Fibroblast of mammary gland (primary cell): ENCODE data around the gene CAPN3.

Experiments used
- DNase-seq: peaks from one replicate; pipeline ENCODE4 v3.0.0-alpha.2; 2010; ENCODE audit warnings: low read depth
- H3K4me3 ChIP-seq: 2 replicates; pipeline ENCODE4 v1.5.1; 2011; ENCODE audit warnings: low read depth, mild to moderate bottlenecking, low read length, moderate library complexity; ENCODE audit not compliant: control insufficient read depth
- TF ChIP-seq, protein P1 (sequence below): conservative IDR thresholded peaks from 2 replicates; pipeline ENCODE4 v1.5.1; 2011; ENCODE audit warnings: low read depth, low read length, inconsistent platforms; ENCODE audit not compliant: control insufficient read depth, insufficient read depth

CAPN3 gene

DNA sequence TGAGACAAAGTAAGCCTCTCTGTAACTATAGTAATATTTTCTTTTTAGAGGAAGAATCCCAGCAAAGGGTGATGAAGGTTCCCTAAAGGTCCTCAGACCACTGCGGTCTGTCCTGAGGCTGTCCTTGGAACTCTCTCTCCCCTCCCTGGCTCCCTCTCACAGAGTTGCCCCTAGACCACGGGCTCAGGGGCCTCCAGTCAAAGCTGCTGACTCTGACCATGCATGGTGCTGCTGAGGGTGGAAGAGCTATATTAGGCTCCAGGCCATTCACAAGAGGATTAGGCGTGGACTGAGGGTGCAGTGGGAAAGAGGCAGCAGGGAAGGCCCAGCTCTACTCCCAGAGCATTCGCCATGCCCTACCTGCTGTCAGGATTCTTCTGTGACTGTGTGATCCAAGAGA, 14.6 kb downstream of the CAPN3 start:
- no peak overlapping the region for H3K4me3 ChIP-seq
- DNase-seq: no peak
- TF ChIP-seq, protein P1, sequence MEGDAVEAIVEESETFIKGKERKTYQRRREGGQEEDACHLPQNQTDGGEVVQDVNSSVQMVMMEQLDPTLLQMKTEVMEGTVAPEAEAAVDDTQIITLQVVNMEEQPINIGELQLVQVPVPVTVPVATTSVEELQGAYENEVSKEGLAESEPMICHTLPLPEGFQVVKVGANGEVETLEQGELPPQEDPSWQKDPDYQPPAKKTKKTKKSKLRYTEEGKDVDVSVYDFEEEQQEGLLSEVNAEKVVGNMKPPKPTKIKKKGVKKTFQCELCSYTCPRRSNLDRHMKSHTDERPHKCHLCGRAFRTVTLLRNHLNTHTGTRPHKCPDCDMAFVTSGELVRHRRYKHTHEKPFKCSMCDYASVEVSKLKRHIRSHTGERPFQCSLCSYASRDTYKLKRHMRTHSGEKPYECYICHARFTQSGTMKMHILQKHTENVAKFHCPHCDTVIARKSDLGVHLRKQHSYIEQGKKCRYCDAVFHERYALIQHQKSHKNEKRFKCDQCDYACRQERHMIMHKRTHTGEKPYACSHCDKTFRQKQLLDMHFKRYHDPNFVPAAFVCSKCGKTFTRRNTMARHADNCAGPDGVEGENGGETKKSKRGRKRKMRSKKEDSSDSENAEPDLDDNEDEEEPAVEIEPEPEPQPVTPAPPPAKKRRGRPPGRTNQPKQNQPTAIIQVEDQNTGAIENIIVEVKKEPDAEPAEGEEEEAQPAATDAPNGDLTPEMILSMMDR: no peak

DNA sequence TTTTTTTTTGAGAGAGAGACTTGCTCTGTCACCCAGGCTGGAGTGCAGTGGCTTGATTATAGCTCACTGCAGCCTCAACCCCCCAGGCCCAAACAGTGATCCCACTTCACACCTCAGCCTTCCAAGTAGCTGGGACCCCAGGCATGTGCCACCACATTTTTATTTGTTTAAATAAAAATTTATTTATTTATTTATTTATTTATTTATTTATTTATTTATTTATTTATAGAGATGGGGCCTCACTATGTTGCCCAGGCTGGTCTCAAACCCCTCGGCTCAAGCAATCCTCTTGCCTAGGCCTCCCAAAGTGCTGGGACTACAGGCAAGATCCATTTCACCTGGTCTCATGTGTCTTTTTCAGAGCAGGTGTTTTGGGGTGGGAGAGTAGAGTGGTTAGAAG, 15.5 kb downstream of the CAPN3 start:
- TF ChIP-seq, protein P1: no peak
- no peak for DNase-seq
- H3K4me3 ChIP-seq: no peak overlapping the region

DNA sequence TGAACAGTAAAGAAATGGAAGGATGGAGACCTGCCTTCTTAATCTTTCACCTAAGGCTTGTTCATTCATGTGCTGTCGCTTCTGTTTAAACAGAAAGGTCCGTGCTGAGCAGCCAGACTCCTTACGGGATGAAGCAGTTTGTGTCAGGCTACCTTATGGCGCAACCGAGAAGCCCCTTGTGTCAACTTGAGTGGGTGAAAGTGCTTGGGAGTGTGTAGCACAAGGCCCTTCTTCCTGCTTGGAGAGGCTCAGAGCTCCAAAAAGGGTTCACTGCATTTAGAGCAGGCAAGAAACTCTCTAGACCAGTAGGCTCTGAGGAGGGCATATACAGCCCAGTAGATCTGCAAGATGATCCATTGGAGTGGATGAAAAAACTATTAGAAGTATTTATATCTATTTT, 16.0 kb downstream of the CAPN3 start:
- TF ChIP-seq, protein P1: no peak
- H3K4me3 ChIP-seq: no peak overlapping the region
- DNase-seq: no peak

DNA sequence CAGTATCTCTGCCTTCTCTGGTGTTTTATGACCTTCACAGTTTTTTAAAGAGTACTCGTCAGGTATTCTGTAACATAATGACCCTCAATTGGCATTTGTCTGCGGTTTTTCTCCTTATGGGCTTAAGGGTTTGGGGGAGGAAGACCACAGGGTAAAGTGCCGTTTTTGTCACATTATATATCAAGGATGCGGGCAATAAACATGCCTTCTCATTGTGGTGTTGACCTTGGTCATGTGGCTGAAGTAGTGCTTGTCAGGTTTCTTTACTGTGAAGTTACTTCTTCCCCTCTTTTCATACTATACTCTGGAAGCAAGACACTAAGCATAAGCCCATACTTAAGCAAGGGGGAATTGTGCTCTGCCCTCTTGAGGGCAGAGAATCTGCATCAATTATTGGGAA, 16.6 kb downstream of the CAPN3 start:
- no peak overlapping the region for H3K4me3 ChIP-seq
- no peak for DNase-seq
- TF ChIP-seq, protein P1: no peak

DNA sequence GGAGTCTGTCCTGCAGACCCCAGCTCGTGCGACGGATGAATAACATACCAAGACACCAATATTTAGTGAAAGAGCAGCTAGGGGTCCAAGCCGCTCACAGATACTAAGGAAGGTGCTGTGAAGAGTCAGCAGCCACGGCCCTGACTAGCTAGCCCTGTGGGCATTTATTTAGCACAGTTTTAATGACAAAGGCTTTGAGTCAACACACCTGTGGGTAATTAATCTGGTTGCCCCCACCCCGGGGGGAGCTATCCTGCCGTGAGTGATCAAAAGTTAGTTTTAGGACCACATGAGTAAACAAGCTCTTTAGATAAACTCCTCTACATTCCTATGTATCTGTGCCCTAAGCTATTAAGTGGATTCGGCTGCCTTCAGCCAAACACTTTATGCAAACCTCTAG, 18.7 kb downstream of the CAPN3 start:
- no peak overlapping the region for H3K4me3 ChIP-seq
- TF ChIP-seq, protein P1: no peak
- no peak for DNase-seq

DNA sequence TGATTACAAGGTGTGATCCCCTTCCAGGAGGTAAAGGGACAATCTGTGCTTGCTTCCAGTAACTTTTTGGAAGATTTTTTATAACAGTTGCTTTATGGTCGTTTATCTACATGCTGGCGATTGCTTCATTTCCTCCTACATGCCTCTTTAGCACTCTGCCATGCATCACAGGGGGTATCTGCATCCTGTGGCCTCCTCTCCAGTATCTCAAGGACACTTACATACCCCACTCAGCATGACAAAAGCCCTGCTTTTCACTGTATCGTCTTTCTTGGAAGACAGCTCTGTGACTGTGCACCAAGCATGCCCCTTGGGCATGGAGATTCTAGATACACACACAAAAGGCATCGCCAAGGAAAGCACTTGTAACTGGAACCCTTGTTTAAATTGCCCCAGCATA, 25.3 kb downstream of the CAPN3 start:
- TF ChIP-seq, protein P1: no peak
- H3K4me3 ChIP-seq: no peak overlapping the region
- DNase-seq: no peak
